HG02938 (cell line): ENCODE data around the gene TRMT1.
"Not testable (repeated sequence)": the region's sequence is repeated elsewhere in the genome, so short reads cannot be mapped to it uniquely, and the experiment has no call there.

Experiments used
- ATAC-seq: cut with Tn5 transposase; IDR thresholded peaks from one replicate; pipeline ENCODE4 v1.9.1; 2021; ENCODE audit warnings: mild to moderate bottlenecking, moderate library complexity; ENCODE audit not compliant: unreplicated experiment

The TRMT1 gene

GRCh38 chr19:13116282-13117175, at the start of gene TRMT1:
Gene TRMT1, minus strand, starts transcription at chr19:13116740. Its CDS starts 341 bp downstream, at chr19:13116399.
- ATAC-seq, result peak; percentile 49

- not testable (repeated sequence) for ATAC-seq
Measured at GRCh38 chr19:13166151-13166550, 49.6 kb upstream of the TRMT1 start.

GRCh38 chr19:13165162-13165997, 48.8 kb upstream of the TRMT1 start:
- no peak for ATAC-seq

- ATAC-seq, result no peak
Measured at GRCh38 chr19:13164343-13165161, 48.0 kb upstream of the TRMT1 start.

DNA sequence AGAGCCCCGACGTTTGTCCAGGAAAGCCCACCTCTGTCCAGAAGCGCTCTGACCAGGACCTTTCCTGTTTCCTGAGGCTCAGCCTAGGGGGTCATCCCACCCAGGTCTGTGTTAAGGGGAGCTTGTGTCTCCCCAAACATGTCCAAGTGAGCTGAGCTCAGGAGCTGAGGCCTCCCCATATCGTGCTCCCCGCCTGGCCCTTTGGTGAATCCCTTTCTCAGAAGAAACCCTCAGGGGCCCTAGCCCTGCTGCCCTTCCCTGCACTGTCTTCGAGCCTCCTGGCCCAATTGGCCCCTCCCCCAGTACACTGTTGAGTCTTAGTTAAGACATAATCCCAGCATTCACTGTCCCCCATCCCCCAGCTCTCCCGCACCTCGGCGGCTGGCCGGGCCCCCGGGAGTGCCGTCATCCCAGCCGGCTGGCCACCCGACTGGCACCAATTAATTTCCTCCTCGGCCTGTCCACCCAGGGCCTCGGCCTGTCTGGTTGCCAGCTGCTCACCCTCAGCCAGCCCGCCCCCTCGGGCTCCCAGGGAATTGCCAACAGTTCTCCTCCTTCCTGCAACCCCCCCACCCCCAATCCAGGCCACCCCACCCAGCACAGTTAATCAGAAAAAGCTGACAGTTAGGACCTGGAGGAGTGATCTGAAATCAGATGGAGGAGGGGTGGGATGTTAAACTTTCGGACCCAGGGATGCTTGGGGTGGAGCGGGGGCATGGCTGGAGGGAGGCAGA, 47.2 kb upstream of the TRMT1 start:
- ATAC-seq, result no peak

DNA sequence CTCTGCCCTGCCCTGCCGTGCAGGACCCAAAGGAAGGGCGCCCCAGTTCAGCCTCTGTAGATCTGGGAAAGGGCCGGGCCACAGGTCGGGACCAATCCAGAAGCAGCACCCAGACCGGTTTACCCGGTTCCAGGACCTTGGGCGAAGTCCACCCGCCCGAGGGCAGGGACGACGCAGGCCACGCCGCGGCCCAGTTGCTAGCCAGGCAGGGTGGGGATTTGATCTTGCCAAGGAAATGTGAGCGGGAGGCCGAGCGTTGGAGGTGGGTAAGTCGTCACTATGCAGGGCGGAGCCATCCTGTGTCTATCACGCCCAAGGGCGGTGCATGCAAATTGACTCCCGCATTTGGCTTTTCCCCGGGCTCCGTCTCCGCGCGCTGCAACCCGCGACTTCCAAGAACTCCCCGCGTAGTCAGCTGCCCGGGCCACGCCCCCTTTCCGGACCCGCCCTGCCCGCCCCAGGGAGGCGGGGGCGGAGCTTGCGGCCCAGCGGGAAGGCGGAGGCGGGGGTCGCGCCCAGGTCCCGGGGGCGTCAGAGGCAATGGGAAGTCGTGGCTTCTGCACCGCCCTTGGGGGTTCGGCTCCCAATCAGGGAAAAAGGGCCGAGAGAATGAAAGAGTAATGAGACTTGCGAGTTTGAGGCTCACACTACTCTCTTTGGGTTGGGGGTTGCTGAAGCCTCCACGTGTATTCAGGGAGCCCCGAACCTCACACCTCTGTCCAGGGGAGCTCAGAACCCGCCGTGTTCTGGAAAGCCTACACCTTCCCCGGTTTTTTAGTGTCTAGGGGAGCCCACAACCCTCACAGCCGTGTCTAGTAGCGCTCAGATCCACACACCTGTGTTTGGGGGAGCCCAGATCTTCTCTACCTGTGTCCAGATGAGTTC, 46.4 kb upstream of the TRMT1 start:
- peak; percentile 51 for ATAC-seq

GRCh38 chr19:13160557-13160956, 44.0 kb upstream of the TRMT1 start:
- ATAC-seq, result no peak

GRCh38 chr19:13159713-13160112, 43.2 kb upstream of the TRMT1 start:
- ATAC-seq, result no peak

DNA sequence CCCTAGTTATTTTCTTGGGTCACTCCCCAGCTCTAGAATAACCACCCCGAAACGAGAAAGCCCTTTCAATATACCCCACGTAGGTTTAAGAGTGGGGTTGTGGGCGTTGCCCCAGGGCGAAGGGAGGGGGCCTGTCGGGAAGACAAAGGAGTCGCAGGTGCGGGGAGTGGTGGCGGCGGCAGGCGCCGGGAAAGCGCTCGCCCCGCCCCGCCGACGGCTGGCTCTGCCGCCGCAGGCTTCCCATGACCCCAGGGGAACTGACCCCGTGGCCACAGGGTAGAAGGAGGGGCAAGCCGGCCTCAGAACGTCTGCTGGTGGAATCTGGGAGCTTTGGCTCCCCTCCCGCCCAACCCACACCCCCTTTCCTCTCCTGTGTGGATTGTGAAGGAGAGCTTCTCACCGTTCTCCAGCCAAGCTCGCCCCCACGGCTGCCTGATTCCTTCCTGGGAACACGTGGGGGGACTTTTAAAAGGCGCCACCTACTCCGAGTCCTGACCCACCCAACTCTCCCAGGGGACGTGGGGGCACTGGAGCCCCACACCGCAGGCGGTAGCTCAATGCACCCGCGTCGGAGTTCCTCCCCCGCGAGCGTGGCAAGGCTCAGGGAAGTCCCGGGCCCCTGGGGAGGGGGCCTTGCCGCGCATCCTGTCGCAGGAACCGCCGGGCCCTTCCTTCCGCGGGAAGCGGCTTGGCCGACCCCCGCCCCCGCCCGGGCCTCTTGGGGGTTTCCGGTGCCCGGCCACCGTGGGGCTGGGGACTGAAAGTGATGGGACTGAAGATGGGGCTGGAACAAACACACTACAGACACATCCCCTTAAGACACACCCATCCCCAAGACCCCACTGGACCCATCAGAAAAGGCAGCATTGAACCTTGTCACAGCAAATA, 39.2 kb upstream of the TRMT1 start:
- no peak for ATAC-seq

DNA sequence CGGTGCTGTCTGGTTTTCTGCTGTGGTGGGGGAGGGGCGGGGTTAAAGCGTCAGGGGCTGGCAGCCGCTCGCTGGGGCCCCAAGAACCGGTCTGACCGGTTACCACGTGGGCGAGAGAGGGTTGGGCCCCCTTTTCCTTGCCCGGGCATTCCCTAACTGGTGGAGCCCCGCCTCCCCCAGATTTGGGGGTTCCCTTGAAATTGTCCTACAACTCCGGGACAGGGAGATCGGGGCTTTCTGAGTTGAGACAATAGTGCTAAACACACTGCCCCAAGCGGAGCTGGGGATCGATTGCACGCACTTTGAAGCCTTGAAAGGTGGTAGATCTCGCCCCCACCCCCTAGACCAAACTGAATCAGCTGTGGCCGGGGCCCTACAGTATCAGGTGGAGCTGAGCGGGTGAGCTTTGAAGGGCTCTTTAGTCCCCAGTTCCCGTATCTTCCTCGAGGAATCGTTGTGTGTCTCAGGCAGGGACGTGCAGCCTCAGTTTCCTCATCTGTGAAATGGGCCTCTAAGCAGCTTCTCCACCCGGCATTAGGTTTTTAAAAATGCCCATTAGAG, 38.5 kb upstream of the TRMT1 start:
- no peak for ATAC-seq

GRCh38 chr19:13154241-13154778, 37.8 kb upstream of the TRMT1 start:
- ATAC-seq, result no peak

DNA sequence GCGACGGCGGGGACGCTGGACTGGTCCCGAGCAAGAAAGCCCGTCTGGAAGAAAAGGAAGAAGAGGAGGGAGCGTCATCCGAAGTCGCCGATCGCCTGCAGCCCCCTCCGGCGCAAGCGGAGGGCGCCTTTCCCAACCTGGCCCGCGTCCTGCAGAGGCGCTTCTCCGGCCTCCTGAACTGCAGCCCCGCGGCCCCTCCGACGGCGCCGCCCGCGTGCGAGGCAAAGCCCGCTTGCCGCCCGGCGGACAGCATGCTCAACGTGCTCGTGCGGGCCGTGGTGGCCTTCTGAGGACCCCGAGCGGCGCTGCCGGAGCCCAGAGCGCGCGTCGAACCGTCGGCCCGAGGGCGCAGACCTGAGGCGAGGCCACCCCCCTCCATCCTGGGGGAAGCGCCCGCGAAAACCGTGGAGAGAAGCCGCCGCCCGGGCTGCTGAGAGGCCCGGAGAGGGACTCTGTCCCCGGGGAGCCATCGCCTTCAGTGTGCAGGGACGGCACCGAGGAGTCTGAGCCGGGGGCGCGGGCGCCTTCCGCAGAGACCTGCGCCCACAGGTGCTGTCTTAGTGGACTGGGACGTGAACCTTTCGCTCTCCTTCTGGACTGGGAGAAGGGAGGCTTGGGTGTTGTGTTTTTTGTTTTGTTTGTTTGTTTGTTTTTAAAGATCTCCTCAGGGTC, 37.2 kb upstream of the TRMT1 start:
- ATAC-seq, result no peak

GRCh38 chr19:13152974-13153568, 36.5 kb upstream of the TRMT1 start:
- ATAC-seq, result no peak

GRCh38 chr19:13152356-13152973, 35.9 kb upstream of the TRMT1 start:
- ATAC-seq, result no peak

- no peak for ATAC-seq
Measured at GRCh38 chr19:13151605-13152355, 35.2 kb upstream of the TRMT1 start.
